Measurements from ENCODE around the gene BLOC1S3.

- TF ChIP-seq CTCF (IDR thresholded peaks at IDR 0.05; ENCODE audit: low read length) (peak; percentile 18; the same call in 1 of the 2 replicates), EZH2 (IDR thresholded peaks at IDR 0.05; ENCODE audit: borderline replicate concordance, low read length) (no peak)
Observed at GRCh38 chr19:45161738-45162607, 16.6 kb upstream of the BLOC1S3 start.

Data from OCI-LY1 (cell line).